HepG2 (cell line): Measurements from ENCODE around the gene SLC22A4. TPM values are rescaled to one million over a fixed set of nuclear protein-coding genes. Genes with fewer than 3 reads are reported as not detected.

Experiments used
- ATAC-seq: fragments of 200-7000 bp; cut with Tn5 transposase; 3 replicates; pipeline ENCODE4 v1.9.1; 2020; ENCODE audit warnings: mild to moderate bottlenecking, moderate library complexity
- BruUV-seq: library from RNA; stranded (reverse); fragments of 400-500 nt; replicated peaks from 2 replicates; lab custom pipeline; 2021; lab: Mats Ljungman, UMichigan
- CTCF ChIA-PET: fragments of 300-600 bp; formaldehyde crosslinking; extraction: SDS; loops from one replicate; lab custom pipeline; 2021; ENCODE audit warnings: low total read pairs, inconsistent platforms, low intra/inter-chr PET ratio; lab: Yijun Ruan, JAX
- POLR2A ChIA-PET: fragments of 350-600 bp; sonication (Branson Sonifier 250); formaldehyde crosslinking; loops from one replicate; lab custom pipeline; 2020; ENCODE audit warnings: antibody characterized with exemption, inconsistent platforms; lab: Yijun Ruan, JAX
- DNase-seq: peaks from one replicate; pipeline ENCODE4 v3.0.0-alpha.2; 2015; ENCODE audit warnings: low spot score
- FAIRE-seq: peaks from 3 replicates; lab custom pipeline; 2011; peaks lifted over from hg19 to GRCh38; lab: Jason Lieb, UNC
- H2AFZ ChIP-seq: one replicate; pipeline ENCODE4 v1.6.1; 2011; ENCODE audit warnings: low read length, inconsistent platforms
- H3K27ac ChIP-seq: fragments of 300-600 bp; 3 replicates; pipeline ENCODE4 v1.8.0; 2011; ENCODE audit warnings: mixed run types, mild to moderate bottlenecking, mixed read lengths, low read length, inconsistent platforms; ENCODE audit not compliant: insufficient read depth; ENCODE audit errors: extremely low read length
- H3K27me3 ChIP-seq, 2 experiments: fragments of 200-600 bp in 1 of 2; 2 replicates in 1 of 2; 3 replicates in 1 of 2; pipeline versions ENCODE4 v1.6.0 to v1.8.0; 2011; ENCODE audit warnings: low read length in 2 of 2, mild to moderate bottlenecking in 2 of 2, moderate library complexity in 2 of 2, inconsistent platforms in 1 of 2; ENCODE audit not compliant: insufficient read depth in 2 of 2, control insufficient read depth in 1 of 2
- H3K36me3 ChIP-seq, 2 experiments: fragments of 200-600 bp in 1 of 2; replicated peaks in 1 of 2; 2 replicates in 1 of 2; 3 replicates in 1 of 2; pipeline versions ENCODE4 v1.5.1 to v1.8.0; 2011; ENCODE audit warnings: low read length in 2 of 2, inconsistent platforms in 1 of 2; ENCODE audit not compliant: insufficient read depth in 2 of 2, control insufficient read depth in 1 of 2
- H3K4me1 ChIP-seq: 2 replicates; pipeline ENCODE4 v1.5.1; 2012; ENCODE audit warnings: low read length, inconsistent platforms; ENCODE audit not compliant: insufficient read depth
- H3K4me2 ChIP-seq: 2 replicates; pipeline ENCODE4 v1.6.0; 2011; ENCODE audit warnings: low read depth, low read length, inconsistent platforms
- H3K4me3 ChIP-seq, 3 experiments: fragments of 200-600 bp in 1 of 3; sonication (generic), shearing (Covaris generic) in 1 of 3; replicated peaks in 1 of 3; 2 replicates each; pipeline ENCODE4 v1.5.1; 2011 to 2016; ENCODE audit warnings: low read length in 3 of 3, inconsistent platforms in 2 of 3, low read depth in 2 of 3, mild to moderate bottlenecking in 2 of 3, control low read depth in 1 of 3, mixed read lengths in 1 of 3; ENCODE audit not compliant: insufficient read depth in 1 of 3
- H3K79me2 ChIP-seq: one replicate; pipeline ENCODE4 v1.6.1; 2011; ENCODE audit warnings: low read length, inconsistent platforms; ENCODE audit not compliant: insufficient read depth
- H3K9ac ChIP-seq: 2 replicates; pipeline ENCODE4 v1.6.0; 2011; ENCODE audit warnings: mild to moderate bottlenecking, low read depth, low read length, inconsistent platforms; ENCODE audit not compliant: insufficient read depth
- H3K9me3 ChIP-seq: 2 replicates; pipeline ENCODE4 v1.5.1; 2012; ENCODE audit warnings: mild to moderate bottlenecking, low read length
- H4K20me1 ChIP-seq: 2 replicates; pipeline ENCODE4 v1.6.0; 2011; ENCODE audit warnings: inconsistent platforms, mild to moderate bottlenecking, low read length, moderate library complexity; ENCODE audit not compliant: insufficient read depth
- FOXP1 ChIP-seq, 2 experiments: fragments of 450-650 bp in 1 of 2; IDR thresholded peaks; 2 replicates each; pipeline ENCODE4 v1.6.1; 2017 to 2018; ENCODE audit warnings: antibody characterized with exemption in 1 of 2
- ISL2 ChIP-seq: sonication (generic); formaldehyde crosslinking; IDR thresholded peaks from 2 replicates; pipeline ENCODE4 v1.5.0; 2020; ENCODE audit warnings: missing genetic modification reagents
- MYC ChIP-seq: sonication (generic); formaldehyde crosslinking; IDR thresholded peaks from 2 replicates; pipeline ENCODE4 v1.9.0; 2021; ENCODE audit warnings: missing genetic modification reagents, borderline replicate concordance
- PHB2 ChIP-seq: fragments of 450-650 bp; IDR thresholded peaks from 2 replicates; pipeline ENCODE4 v1.6.1; 2018; ENCODE audit not compliant: partially characterized antibody
- PTBP1 ChIP-seq: fragments of 200-400 bp; formaldehyde crosslinking; IDR thresholded peaks from 2 replicates; pipeline ENCODE4 v1.6.1; 2018; ENCODE audit warnings: low read length, low read depth; ENCODE audit not compliant: poor library complexity, severe bottlenecking
- SKI ChIP-seq: fragments of 450-650 bp; IDR thresholded peaks from one replicate; pipeline ENCODE4 v1.6.1; 2018; ENCODE audit warnings: mild to moderate bottlenecking; ENCODE audit not compliant: partially characterized antibody
- TSC22D2 ChIP-seq: sonication (generic); formaldehyde crosslinking; IDR thresholded peaks from 2 replicates; pipeline ENCODE4 v1.5.1; 2020; ENCODE audit warnings: missing genetic modification reagents, mild to moderate bottlenecking, borderline replicate concordance
- U2AF1 ChIP-seq: fragments of 200-400 bp; formaldehyde crosslinking; optimal IDR thresholded peaks from 2 replicates; pipeline ENCODE3; 2017; ENCODE audit warnings: mild to moderate bottlenecking, low read depth, low read length
- ZBTB3 ChIP-seq: sonication (generic); formaldehyde crosslinking; IDR thresholded peaks from 2 replicates; pipeline ENCODE4 v1.4.0; 2020; ENCODE audit warnings: low read depth, mild to moderate bottlenecking, moderate library complexity, missing genetic modification reagents, borderline replicate concordance
- ZNF530 ChIP-seq: sonication (generic); formaldehyde crosslinking; IDR thresholded peaks from 2 replicates; pipeline ENCODE4 v1.5.0; 2020; ENCODE audit warnings: low read depth, mild to moderate bottlenecking, missing genetic modification reagents
- ZNF552 ChIP-seq: sonication (generic); formaldehyde crosslinking; IDR thresholded peaks from 2 replicates; pipeline ENCODE4 v1.9.0; 2022; ENCODE audit warnings: missing genetic modification reagents, mild to moderate bottlenecking, borderline replicate concordance
- ZNF777 ChIP-seq: sonication (generic); formaldehyde crosslinking; IDR thresholded peaks from 2 replicates; pipeline ENCODE4 v1.4.0; 2020; ENCODE audit warnings: missing genetic modification reagents
- ZNF816 ChIP-seq: sonication (generic); formaldehyde crosslinking; IDR thresholded peaks from 2 replicates; pipeline ENCODE4 v1.8.0; 2022; ENCODE audit warnings: missing genetic modification reagents, mild to moderate bottlenecking, borderline replicate concordance
- WGBS: methylation state at CpG from one replicate; pipeline ENCODE4 v1.1.6; 2017; ENCODE audit warnings: low lambda C conversion rate; 5-methylcytosine and 5-hydroxymethylcytosine counted together
- in situ Hi-C: cut with HindIII; loops from 2 replicates; pipeline ENCODE4 v1.10.0; 2017; ENCODE audit warnings: low pct_unique_long_range_greater_than_20kb; ENCODE audit not compliant: extremely low pct_ligation_motif_present
- intact Hi-C: fragments of 100-400 bp; cut with micrococcal nuclease; formaldehyde crosslinking; loops from one replicate; pipeline ENCODE4 v1.10.0; 2022; ENCODE audit not compliant: unreplicated experiment
- polyA plus RNA-seq, 8 experiments: library from polyadenylated mRNA; depleted of rRNA in 3 of 8; stranded (reverse) in 7 of 8; unstranded in 1 of 8; fragments of >200 nt; fragmentation: Illumina TruSeq in 4 of 8; extraction: Trizol in 4 of 8; gene quantifications; 2 replicates each; pipeline versions ENCODE4 v1.2.1 to v1.2.3, GENCODE V29; 2011 to 2016; ENCODE audit warnings: low read depth in 4 of 8, missing spikeins in 1 of 8, mixed read lengths in 1 of 8; ENCODE audit not compliant: insufficient read depth in 1 of 8
- total RNA-seq, 5 experiments: library from RNA; depleted of rRNA; stranded (reverse); fragments of >200 nt; fragmentation: Illumina TruSeq; extraction: Trizol; gene quantifications; 2 replicates each; pipeline ENCODE4 v1.2.3, GENCODE V29; 2016; ENCODE audit warnings: low read depth in 1 of 5
- TF ChIP-seq, protein P1 (sequence below): sonication (generic); formaldehyde crosslinking; IDR thresholded peaks from 2 replicates; pipeline ENCODE4 v1.5.1; 2020; ENCODE audit warnings: mild to moderate bottlenecking, missing genetic modification reagents

SLC22A4 gene
- total and polyA plus RNA-seq, 2 of the 13 experiments (the other 11 are each of a cell fraction or from before 2014, with no cell fraction given), result 0.33 to 0.62 TPM

DNA sequence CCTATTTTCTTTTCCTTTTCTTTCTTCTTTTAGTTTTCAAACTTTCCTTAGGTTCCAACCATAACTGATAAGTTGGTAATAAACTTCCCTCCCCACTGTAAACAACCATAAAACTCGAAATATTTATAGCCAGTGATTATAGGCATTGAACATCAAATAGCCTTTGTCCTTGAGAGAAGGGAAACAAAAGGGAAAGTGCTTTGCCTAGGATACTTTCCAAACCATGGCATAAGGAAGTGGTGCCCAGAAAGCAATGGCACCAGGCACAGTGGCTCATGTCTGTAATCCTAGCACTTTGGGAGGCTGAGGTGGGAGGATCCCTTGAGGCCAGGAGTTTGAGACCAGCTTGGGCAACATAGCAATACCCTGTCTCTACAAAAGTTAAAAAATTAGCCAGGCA is 48.6 kb upstream of the SLC22A4 start:
- no peak for ATAC-seq
- Histone ChIP-seq H3K27ac (no peak overlapping the region), H3K36me3 (no peaks in the 10 kb centered on the region), H2AFZ (no peak overlapping the region), H3K79me2 (no peaks in the 10 kb centered on the region), H3K4me3 (no peak overlapping the region), H3K9me3 (no peaks in the 10 kb centered on the region), H3K9ac (no peak overlapping the region), H3K4me1 (no peaks in the 10 kb centered on the region), H3K4me2 (no peak overlapping the region), H3K27me3 (no peaks in the 10 kb centered on the region; a peak in 1 of 5 replicates), H4K20me1 (no peaks in the 10 kb centered on the region; the same call in 1 of the 2 replicates)
- no peak for FAIRE-seq
- intact Hi-C loops, result no loop called here
- whole genome bisulfite sequencing, result 2% methylated on average over 1 of the region's 1 CpG
- TF ChIP-seq ZBTB3 (CRISPR knock-in tag), result no peak
- TF ChIP-seq SKI, result no peak
- TF ChIP-seq U2AF1, result no peak
- TF ChIP-seq ZNF530 (CRISPR knock-in tag), result no peak
- TF ChIP-seq, protein P1, sequence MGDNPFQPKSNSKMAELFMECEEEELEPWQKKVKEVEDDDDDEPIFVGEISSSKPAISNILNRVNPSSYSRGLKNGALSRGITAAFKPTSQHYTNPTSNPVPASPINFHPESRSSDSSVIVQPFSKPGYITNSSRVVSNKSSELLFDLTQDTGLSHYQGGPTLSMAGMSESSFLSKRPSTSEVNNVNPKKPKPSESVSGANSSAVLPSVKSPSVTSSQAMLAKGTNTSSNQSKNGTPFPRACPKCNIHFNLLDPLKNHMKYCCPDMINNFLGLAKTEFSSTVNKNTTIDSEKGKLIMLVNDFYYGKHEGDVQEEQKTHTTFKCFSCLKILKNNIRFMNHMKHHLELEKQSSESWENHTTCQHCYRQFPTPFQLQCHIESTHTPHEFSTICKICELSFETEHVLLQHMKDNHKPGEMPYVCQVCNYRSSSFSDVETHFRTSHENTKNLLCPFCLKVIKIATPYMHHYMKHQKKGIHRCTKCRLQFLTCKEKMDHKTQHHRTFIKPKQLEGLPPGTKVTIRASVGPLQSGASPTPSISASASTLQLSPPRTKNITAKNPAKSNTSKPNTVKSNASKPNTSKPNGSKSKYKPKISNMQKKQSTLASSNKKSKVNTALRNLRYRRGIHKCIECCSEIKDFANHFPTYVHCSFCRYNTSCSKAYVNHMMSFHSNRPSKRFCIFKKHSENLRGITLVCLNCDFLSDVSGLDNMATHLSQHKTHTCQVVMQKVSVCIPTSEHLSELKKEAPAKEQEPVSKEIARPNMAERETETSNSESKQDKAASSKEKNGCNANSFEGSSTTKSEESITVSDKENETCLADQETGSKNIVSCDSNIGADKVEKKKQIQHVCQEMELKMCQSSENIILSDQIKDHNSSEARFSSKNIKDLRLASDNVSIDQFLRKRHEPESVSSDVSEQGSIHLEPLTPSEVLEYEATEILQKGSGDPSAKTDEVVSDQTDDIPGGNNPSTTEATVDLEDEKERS, result no peak
- TF ChIP-seq PHB2, result no peak
- no peak for TF ChIP-seq MYC (CRISPR knock-in tag)
- TF ChIP-seq FOXP1 (IDR thresholded peaks at IDR 0.05), result no peak
- TF ChIP-seq FOXP1 (CRISPR knock-in tag; IDR thresholded peaks at IDR 0.05), result no peak
- TF ChIP-seq ZNF816 (CRISPR knock-in tag), result no peak
- no peak for TF ChIP-seq ZNF777 (CRISPR knock-in tag)
- TF ChIP-seq ISL2 (CRISPR knock-in tag), result no peak
- no peak for TF ChIP-seq ZNF552 (CRISPR knock-in tag)
- no peak for TF ChIP-seq TSC22D2
- no peak for TF ChIP-seq PTBP1
- ChIA-PET CTCF (no interaction called here), POLR2A (no interaction called here)
- in situ Hi-C loops, result no loop called here
- no TSS peak for BruUV-seq
- no peak for DNase-seq
